PC-3 (cell line): ENCODE data around the gene TFRC.

ENCODE experiments used
- EZH2 ChIP-seq: fragments of 300-600 bp; sonication (generic); IDR thresholded peaks from one replicate; pipeline ENCODE4 v1.6.1; 2017; ENCODE audit warnings: antibody characterized with exemption, mild to moderate bottlenecking, low read length; ENCODE audit not compliant: unreplicated experiment
- TF ChIP-seq, protein P1 (sequence below): fragments of 300-600 bp; sonication (generic); conservative IDR thresholded peaks from 2 replicates; pipeline ENCODE4 v1.5.1; 2017; ENCODE audit warnings: antibody characterized with exemption, low read depth, mild to moderate bottlenecking, low read length

DNA sequence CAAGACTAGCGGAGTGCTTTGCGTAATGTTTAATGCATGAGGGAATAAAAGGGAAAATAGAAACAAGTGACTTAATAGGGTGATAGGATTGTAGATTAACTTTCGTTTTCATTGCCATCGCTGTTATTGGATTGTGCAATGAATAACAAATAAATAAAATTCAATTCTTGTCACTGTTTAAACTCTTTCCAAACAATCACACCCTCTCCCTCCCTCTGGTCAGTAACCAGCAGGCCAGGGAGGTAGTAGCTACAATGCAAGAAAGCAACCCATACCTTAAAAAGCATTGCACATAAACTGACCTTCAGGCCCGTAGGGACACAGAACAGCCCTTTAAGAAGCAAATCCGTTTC lies 705 bp upstream of the TFRC start:
- TF ChIP-seq, protein P1, sequence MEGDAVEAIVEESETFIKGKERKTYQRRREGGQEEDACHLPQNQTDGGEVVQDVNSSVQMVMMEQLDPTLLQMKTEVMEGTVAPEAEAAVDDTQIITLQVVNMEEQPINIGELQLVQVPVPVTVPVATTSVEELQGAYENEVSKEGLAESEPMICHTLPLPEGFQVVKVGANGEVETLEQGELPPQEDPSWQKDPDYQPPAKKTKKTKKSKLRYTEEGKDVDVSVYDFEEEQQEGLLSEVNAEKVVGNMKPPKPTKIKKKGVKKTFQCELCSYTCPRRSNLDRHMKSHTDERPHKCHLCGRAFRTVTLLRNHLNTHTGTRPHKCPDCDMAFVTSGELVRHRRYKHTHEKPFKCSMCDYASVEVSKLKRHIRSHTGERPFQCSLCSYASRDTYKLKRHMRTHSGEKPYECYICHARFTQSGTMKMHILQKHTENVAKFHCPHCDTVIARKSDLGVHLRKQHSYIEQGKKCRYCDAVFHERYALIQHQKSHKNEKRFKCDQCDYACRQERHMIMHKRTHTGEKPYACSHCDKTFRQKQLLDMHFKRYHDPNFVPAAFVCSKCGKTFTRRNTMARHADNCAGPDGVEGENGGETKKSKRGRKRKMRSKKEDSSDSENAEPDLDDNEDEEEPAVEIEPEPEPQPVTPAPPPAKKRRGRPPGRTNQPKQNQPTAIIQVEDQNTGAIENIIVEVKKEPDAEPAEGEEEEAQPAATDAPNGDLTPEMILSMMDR = no peak
- no peak for TF ChIP-seq EZH2
